ENCODE measurements around the gene ERC2.

The ERC2 gene

GRCh38 chr3:55721716-55722484 is 746.4 kb downstream of the ERC2 start:
- no peak for DNase-seq

DNA sequence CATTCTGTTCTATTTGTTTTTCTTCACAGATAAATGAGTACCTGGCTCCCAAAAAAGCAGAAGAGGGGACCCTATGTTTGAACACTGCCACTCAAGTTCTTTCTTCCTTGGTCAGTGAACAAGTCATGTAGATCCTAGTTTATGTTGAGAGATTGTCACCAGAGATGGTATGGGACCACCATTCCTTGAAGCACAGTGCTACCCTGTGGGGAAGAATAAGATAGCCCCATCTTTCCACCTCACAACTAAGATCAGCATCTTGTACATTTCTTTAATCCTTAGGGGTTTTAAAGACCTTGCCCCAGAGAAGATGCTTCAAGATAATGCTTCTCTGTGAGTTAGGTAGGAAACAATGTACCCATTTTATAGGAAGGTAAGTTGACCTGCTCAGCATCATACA is 747.7 kb downstream of the ERC2 start:
- DNase-seq: no peak

- no peak for DNase-seq
Measured at GRCh38 chr3:55719508-55719907, 748.8 kb downstream of the ERC2 start.

DNA sequence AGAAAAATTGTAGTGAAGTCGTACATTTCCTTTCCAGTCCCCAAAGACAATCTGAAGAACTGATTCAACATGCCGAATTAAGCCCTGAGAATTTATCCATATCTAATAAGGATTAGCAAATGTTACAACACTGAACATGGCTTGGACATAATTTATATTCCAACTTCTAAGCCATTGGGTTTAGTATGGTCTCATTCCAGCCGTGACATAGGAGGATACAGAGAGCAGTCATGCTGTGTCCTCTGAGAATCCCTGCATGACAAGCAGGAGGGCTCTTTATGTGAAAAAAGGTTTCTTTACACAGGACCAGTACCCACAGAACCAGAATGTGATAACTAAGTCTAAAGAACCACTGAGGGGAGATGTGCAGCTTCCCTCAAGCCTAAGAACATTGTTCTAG is 749.3 kb downstream of the ERC2 start:
- no peak for DNase-seq

GRCh38 chr3:55718521-55718921 is 749.7 kb downstream of the ERC2 start:
- DNase-seq: no peak

GRCh38 chr3:55718074-55718473 is 750.2 kb downstream of the ERC2 start:
- DNase-seq: no peak

DNA sequence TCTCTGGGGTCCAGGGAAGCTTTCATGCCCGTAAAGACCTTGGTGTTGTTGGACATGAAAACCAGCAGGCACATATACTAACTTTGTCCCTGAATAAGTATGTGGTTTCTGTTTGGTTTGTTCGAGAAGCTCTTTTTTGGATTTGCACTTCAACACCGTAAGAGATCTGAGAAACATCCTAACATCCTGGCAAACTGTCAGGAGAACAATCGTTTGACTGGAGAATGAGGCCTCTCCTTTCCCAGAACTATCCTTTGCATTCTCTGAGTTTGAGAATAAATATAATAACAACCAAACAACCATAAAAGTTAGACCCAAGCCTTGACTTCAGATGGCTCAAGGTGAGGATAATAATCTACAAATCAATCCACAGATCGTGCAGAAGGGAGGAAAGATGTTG is 750.8 kb downstream of the ERC2 start:
- DNase-seq: no peak

DNA sequence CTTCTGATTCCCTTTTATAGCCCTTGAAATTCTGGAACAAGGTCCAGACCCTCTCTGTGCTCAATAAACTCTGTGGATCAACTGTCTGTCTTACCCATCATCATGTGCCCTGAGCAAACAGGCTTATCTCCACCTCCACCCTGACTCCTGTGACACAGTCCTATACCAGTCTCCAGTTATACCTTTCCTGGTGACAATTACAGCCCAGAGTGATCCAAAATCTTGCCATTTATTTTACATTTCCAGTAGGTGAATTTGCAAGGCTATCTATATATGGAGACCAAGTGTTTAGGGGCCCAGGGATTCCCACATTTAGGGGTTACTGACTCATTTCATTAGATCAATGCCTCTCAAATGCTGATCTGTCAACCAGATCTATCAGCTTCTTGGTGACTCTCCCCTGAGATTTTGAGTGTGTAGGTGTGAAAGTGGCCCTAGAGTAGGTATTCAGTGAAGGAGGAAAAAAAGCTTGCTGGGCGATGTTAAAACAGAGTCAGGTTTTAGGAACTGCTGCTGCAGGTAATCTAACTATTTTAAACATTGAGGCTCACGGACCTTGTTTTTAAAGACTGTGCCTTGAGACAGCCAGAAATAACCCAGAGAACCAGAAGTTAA is 751.5 kb downstream of the ERC2 start:
- no peak for DNase-seq

DNA sequence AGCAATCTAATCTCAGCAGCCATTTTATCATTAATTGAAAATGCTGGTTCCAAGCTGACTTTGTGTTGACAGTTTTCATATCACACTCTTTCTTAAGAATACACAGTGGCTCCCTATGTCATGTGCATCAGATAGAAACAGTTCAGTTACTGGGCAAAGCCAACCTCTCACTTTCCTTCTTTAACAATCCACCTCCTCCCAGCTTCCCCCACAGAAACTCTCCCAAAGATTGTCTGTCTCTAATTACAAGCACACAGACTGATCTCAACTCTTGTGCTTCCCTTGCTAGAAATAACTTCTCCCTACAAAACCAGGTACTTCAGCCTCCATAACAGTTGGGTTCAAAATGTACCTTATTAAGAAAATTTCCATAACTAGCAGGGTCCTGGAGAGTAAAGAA is 752.2 kb downstream of the ERC2 start:
- DNase-seq: no peak

DNA sequence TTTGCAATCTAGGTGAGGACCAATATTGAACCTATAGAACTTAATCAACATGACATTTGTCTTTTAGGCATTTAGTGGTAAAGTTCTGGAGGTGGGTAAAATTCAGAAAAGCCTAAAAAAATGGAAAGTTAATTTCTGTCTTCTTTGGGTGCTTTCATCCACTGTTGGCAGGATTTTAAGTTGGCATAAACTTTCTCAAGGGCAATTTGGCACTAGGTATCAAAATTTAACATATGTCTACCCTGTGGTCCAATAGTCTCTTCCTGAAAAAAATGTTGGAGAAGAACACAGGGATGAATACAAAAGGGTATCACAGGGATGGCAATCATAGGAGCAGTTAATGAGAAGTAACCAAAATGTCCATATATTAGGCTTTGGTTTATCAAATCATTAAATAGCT is 754.2 kb downstream of the ERC2 start:
- no peak for DNase-seq

GRCh38 chr3:55711646-55712045 is 756.6 kb downstream of the ERC2 start:
- no peak for DNase-seq

DNA sequence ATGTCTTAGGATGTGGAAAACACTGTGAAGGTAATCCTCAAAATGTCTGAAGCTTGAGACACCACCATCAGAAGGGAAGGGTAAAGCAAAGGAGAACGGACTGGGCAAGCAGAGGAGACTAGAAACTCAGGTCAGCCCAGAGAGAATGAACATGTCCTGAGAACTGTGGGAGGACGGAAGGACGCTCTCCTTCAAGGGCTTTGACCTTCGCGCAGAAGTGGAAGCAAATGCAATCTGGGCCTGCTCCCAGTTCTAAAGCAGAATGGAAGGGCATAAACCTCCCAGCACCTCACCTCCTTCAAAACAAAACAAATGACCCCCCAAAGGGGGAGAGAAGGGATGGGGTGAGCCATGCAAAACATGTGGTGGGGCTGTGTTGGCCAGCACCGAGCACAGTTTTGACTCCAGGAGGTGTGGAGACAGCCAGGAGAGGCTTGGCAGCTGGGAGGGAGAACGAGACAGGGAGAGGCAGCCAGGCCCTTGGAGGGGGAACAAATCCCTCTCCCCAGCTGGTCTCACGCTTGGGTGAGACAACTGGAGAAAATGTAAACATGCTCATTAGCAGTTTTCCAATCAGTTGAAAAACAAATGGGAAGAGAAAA is 758.8 kb downstream of the ERC2 start:
- DNase-seq: no peak

DNA sequence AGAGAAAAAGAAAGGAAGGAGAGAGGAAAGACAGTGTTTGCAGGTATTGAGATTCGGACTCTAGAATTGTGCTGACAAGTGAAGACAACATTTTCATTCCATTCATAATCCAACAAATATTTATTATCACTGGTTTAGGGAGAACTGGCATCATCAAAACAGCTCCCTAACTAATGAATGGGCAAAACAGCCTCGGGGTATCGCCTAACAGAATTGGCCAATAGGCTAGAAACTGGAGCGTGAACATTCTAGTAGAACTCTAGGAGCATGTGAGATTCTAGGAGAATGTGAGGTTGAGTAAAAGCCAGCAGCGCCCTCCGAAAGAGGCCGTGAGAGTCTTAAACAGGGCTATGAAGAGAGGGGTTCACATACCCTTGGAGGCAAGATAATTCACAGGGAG is 759.3 kb downstream of the ERC2 start:
- no peak for DNase-seq

DNA sequence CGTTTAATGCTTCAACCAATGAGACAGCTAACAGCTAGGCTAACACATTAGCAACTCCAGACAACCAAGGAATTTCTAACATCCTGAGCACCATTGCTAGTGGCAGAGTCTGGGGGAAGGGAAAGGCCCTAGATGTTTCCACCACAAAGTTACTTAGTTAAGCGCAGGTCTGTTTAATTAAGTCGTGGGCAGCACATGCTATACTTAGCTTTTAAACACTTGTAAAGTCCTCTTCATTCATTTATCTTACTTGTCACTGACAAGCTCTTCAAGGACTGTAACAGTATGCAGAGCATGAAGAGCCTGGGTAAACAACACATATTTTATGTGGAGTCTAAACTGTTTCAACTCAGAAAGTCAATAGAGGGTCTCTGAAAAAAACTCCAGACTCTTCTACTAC is 760.0 kb downstream of the ERC2 start:
- DNase-seq: no peak

DNA sequence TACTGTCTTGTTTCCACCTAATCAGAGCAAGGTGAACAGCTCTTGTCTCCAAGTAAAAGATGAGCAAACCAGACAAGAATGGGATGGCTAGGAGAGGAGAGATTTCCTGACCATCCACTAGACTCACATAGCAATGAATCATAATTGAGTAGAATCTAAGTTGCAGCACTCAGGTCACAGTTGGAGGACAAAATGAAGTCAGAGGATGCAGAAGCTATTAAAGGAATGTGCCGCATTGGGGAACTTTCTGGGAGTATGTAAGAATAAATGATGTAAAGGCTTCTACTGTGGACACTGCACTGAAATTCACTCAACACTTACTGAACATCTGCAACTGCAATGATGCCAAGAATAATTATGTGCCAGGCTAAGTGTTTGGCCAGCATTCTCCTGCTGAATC is 763.7 kb downstream of the ERC2 start:
- no peak for DNase-seq

- DNase-seq: no peak
Measured at GRCh38 chr3:55702822-55703221, 765.4 kb downstream of the ERC2 start.

DNA sequence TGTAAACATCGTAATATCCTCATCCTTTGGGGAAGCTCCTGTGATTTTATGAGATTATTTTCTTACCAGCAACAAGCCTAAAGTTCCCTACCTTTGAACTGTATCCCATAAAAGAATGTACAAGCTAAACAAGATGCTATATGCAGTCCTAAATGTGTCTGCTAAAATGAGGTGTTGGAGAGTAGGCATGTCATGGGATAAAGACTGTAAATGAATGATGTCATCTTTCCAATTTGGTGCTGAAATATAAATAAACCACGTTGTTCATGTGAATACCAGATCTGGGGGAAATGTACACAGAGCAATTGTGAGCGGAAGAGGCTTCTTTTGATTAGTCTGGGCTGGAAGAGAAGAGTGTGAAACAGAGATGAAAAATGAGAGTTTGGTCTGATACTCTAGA is 766.3 kb downstream of the ERC2 start:
- no peak for DNase-seq

DNA sequence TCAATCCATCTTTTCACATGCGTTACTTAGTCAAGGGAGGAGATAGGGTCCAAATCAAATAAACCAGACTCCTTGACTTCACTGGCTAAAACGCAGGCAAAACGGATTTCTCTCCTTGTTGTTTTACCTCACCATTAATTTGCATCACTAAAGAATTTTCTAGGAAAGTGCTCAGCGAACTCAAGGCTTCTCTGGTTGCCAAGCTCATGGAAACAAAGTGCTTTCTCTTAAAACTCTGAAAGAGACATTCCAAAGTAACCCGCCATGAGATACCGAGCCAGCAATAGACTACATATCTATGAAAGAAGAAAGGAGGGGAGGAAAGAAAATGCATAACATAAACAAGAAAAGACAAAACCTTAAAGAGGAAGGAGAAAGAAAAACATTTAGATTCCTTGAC is 769.4 kb downstream of the ERC2 start:
- DNase-seq: no peak

- DNase-seq: no peak
Measured at GRCh38 chr3:55697177-55697865, 770.9 kb downstream of the ERC2 start.

- no peak for DNase-seq
Measured at GRCh38 chr3:55692957-55693558, 775.2 kb downstream of the ERC2 start.

DNA sequence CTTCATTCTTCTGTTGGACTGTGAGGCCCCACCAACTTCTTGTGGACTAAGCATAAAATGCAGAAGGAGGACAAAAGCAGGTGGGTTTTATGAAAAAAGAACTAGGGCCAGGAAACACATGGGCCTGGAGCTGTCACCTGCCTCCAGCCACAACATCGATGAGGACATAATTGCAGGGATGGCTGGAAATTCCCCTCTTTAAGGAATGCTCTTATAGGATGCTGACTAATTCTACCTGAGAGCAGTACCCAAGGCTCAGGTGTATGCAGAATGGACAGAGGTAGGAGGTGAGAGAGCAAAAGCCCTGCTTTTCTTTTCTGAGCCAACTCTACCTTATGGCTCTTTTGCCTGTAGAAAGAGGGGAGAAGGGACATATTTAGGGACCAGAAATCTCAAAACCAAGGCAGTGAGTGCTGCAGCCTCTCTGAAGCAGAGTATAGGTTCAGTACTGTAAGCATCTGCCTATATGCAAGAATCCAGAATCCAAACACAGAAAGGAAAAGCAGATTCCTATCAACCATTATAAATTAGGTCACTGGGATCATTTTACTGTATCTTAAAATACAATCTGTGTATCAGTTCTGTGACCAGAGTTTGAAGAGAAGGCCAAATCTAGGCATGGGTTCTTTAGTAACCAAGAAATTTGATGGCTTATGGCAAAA is 775.8 kb downstream of the ERC2 start:
- no peak for DNase-seq

GRCh38 chr3:55691141-55691540 is 777.1 kb downstream of the ERC2 start:
- no peak for DNase-seq

GRCh38 chr3:55690726-55691125 is 777.5 kb downstream of the ERC2 start:
- no peak for DNase-seq

Data from effector CD8-positive, alpha-beta T cell (primary cell).